HFFc6 (cell line): ENCODE data around the gene TMEM94. TPM values are rescaled to one million over a fixed set of nuclear protein-coding genes. Genes with fewer than 3 reads are reported as not detected.
"Not testable (repeated sequence)": the region's sequence is repeated elsewhere in the genome, so short reads cannot be mapped to it uniquely, and the experiment has no call there.

ENCODE experiments used
- DNase-seq: peaks from one replicate; pipeline ENCODE4 v3.0.0-alpha.2; 2018
- H3K27ac Mint-ChIP-seq: 2 replicates; pipeline ENCODE4 v1.8.0; 2020; ENCODE audit warnings: mild to moderate bottlenecking, mixed read lengths
- H3K27me3 Mint-ChIP-seq: 2 replicates; pipeline ENCODE4 v1.8.0; 2021; ENCODE audit warnings: mild to moderate bottlenecking, moderate library complexity, mixed read lengths; ENCODE audit not compliant: insufficient read depth
- H3K36me3 Mint-ChIP-seq: 2 replicates; pipeline ENCODE4 v1.8.0; 2021; ENCODE audit warnings: low read depth, mixed read lengths
- H3K4me1 Mint-ChIP-seq: 2 replicates; pipeline ENCODE4 v1.8.0; 2020; ENCODE audit warnings: low read depth, mixed read lengths
- H3K4me3 Mint-ChIP-seq: 2 replicates; pipeline ENCODE4 v1.8.0; 2020; ENCODE audit warnings: mild to moderate bottlenecking, moderate library complexity, mixed read lengths
- H3K9me3 Mint-ChIP-seq: 2 replicates; pipeline ENCODE4 v1.8.0; 2020; ENCODE audit warnings: mild to moderate bottlenecking, mixed read lengths
- CTCF ChIP-seq: fragments of 200-600 bp; sonication (generic); IDR thresholded peaks from 2 replicates; pipeline ENCODE4 v1.5.0; 2021; ENCODE audit warnings: antibody characterized with exemption, mild to moderate bottlenecking
- total RNA-seq, 6 experiments: library from RNA; stranded (reverse); fragmentation: NEBNext Ultra II Directional; extraction: Animal tissue kit (Norgen Biotek cat#: 25700); gene quantifications; 2 replicates in 1 of 6; 3 replicates in 5 of 6; pipeline ENCODE4 v1.2.3, GENCODE V29; 2021

TMEM94 gene
- total RNA-seq, 6 experiments from 2014 or later: 31.7 to 43.9 (median 41.2) TPM

DNA sequence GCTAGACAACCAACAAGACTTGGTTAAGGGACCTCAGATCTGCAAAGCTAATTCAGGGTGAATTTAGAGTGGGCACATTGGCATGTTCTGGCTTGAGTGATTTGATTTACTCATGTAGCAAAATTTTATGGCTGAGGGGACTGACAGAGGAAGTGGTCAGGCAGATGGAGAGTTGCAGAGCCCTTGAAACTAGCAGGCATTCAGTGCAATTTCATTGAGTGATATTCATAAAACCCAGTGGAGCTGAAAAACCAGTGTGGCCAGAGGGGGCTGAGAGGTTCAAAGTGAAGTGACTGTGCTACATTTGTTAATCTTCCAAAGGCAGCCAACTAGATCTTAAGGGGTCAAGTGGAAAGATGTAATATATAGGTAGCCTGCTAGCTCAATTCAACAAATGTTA lies 2.2 kb upstream of the TMEM94 start:
- Mint-ChIP-seq H3K4me3 (no peak overlapping the region), H3K4me1 (peaks cover 37% of the 10 kb centered on the region), H3K27me3 (peaks cover 2% of the 10 kb centered on the region; the same call in 1 of the 2 replicates), H3K9me3 (no peaks in the 10 kb centered on the region), H3K27ac (no peak overlapping the region), H3K36me3 (0 out of 2 replicates have a peak, but pooled peaks cover 5% of the 10 kb centered on the region)
- TF ChIP-seq CTCF: no peak
- no peak for DNase-seq

GRCh38 chr17:75454672-75455071 lies 1.8 kb upstream of the TMEM94 start:
- H3K4me3 Mint-ChIP-seq, H3K27me3 Mint-ChIP-seq: not testable (repeated sequence)

GRCh38 chr17:75456039-75456416 lies 407 bp upstream of the TMEM94 start:
- H3K27ac Mint-ChIP-seq: peak overlapping the region; percentile 91
- no peak for DNase-seq
- H3K4me3 Mint-ChIP-seq: peak overlapping the region; percentile 97
- H3K27me3 Mint-ChIP-seq: peaks cover 3% of the 10 kb centered on the region; the same call in 1 of the 2 replicates
- H3K4me1 Mint-ChIP-seq: peaks cover 31% of the 10 kb centered on the region
- no peak for TF ChIP-seq CTCF
- H3K36me3 Mint-ChIP-seq: 0 out of 2 replicates have a peak, but pooled peaks cover 5% of the 10 kb centered on the region
- no peaks in the 10 kb centered on the region for H3K9me3 Mint-ChIP-seq

More at GRCh38 chr17:75454672-75455071, 1.8 kb upstream of the TMEM94 start:
- H3K27ac Mint-ChIP-seq, H3K36me3 Mint-ChIP-seq, H3K9me3 Mint-ChIP-seq, DNase-seq: not testable (repeated sequence)
- peaks cover 37% of the 10 kb centered on the region for H3K4me1 Mint-ChIP-seq

DNA sequence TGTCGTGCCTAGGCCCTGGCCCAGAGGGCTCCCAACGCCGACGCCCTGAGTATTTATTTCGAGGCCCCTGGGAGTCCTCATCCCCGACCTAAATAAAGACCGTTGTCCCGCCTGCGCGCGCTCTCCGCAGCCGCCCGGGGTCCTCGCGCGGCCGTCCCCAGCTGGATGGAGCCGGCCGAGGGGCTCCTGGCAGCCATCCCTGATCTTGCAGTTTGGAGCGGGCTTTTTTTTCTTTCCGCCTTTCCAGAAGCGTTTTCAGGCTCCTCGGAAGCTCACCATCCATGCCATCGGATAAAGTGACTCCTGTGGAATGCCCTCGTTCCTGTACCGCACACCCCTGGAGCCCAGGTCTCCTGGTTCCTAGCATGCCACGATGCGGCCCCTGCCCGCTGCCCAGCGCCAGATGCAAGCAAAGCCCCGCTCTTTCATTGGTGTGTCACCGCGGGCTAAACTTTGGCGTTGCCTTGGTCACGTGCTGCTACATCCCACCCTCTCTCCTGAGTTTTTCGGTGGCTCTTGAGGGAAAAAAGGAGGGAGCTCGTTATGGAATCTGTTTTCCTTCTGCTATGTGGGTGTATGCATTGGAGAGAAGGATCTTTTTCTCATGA lies 716 bp downstream of the TMEM94 start:
- Mint-ChIP-seq H3K36me3 (0 out of 2 replicates have a peak, but pooled peaks cover 5% of the 10 kb centered on the region), H3K4me1 (peaks cover 31% of the 10 kb centered on the region), H3K27me3 (peaks cover 3% of the 10 kb centered on the region; the same call in 1 of the 2 replicates), H3K9me3 (no peaks in the 10 kb centered on the region), H3K27ac (peak overlapping the region; percentile 91), H3K4me3 (peak overlapping the region; percentile 97)
- TF ChIP-seq CTCF: no peak
- DNase-seq: no peak

GRCh38 chr17:75459246-75459589 lies 2.8 kb downstream of the TMEM94 start:
- H3K9me3 Mint-ChIP-seq: no peaks in the 10 kb centered on the region
- no peak overlapping the region for H3K4me3 Mint-ChIP-seq
- no peak for DNase-seq
- TF ChIP-seq CTCF: no peak
- 0 out of 2 replicates have a peak, but pooled peaks cover 5% of the 10 kb centered on the region for H3K36me3 Mint-ChIP-seq
- peaks cover 25% of the 10 kb centered on the region for H3K4me1 Mint-ChIP-seq
- H3K27me3 Mint-ChIP-seq: peaks cover 3% of the 10 kb centered on the region; the same call in 1 of the 2 replicates
- H3K27ac Mint-ChIP-seq: no peak overlapping the region

- H3K36me3 Mint-ChIP-seq: 0 out of 2 replicates have a peak, but pooled peaks cover 5% of the 10 kb centered on the region
- no peaks in the 10 kb centered on the region for H3K9me3 Mint-ChIP-seq
- peaks cover 3% of the 10 kb centered on the region; the same call in 1 of the 2 replicates for H3K27me3 Mint-ChIP-seq
- peaks cover 23% of the 10 kb centered on the region for H3K4me1 Mint-ChIP-seq
- H3K4me3 Mint-ChIP-seq: no peak overlapping the region
- DNase-seq: no peak
- TF ChIP-seq CTCF: no peak
- no peak overlapping the region for H3K27ac Mint-ChIP-seq
Measured at GRCh38 chr17:75459590-75460267, 3.3 kb downstream of the TMEM94 start.
